Heart left ventricle (tissue), 16 donors: Measurements from ENCODE around the gene AEBP1. TPM values are rescaled to one million over a fixed set of nuclear protein-coding genes. Genes with fewer than 3 reads are reported as not detected.
A peak's percentile ranks its signal among the peaks of the same experiment; 100 is the strongest.

Experiments
- ATAC-seq, 4 donors: fragments of 200-7000 bp; cut with Tn5 transposase; one replicate each; pipeline ENCODE4 v1.9.1; 2020 to 2022; ENCODE audit warnings: moderate library complexity in 4 of 4, mild to moderate bottlenecking in 3 of 4, moderate number of reproducible peaks in 1 of 4
- DNase-seq, 5 donors: peaks; one replicate each; pipeline ENCODE4 v3.0.0-alpha.2; 2020
- H3K27ac ChIP-seq, 12 donors: fragments of 200-600 bp; sonication (generic) in 4 of 12; one replicate each; pipeline versions ENCODE4 v1.5.0 to v1.8.0; 2016 to 2022; ENCODE audit warnings: mild to moderate bottlenecking in 2 of 12
- H3K27me3 ChIP-seq, 9 donors: fragments of 200-600 bp; sonication (generic) in 2 of 9; one replicate each; pipeline versions ENCODE4 v1.5.1 to v1.8.0; 2016 to 2022; ENCODE audit warnings: mild to moderate bottlenecking in 3 of 9
- H3K36me3 ChIP-seq, 9 donors: fragments of 200-600 bp; sonication (generic) in 2 of 9; one replicate each; pipeline versions ENCODE4 v1.5.0 to v1.8.0; 2018 to 2022; ENCODE audit warnings: mild to moderate bottlenecking in 2 of 9
- H3K4me1 ChIP-seq, 12 donors: fragments of 200-600 bp; sonication (generic) in 4 of 12; one replicate each; pipeline versions ENCODE4 v1.5.0 to v1.8.0; 2016 to 2022; ENCODE audit warnings: mild to moderate bottlenecking in 3 of 12
- H3K4me3 ChIP-seq, 12 donors: fragments of 200-600 bp; sonication (generic) in 4 of 12; one replicate each; pipeline versions ENCODE4 v1.5.0 to v1.8.0; 2017 to 2022; ENCODE audit warnings: mild to moderate bottlenecking in 9 of 12, moderate library complexity in 4 of 12
- H3K9me3 ChIP-seq, 12 donors: fragments of 200-600 bp; sonication (generic) in 4 of 12; one replicate each; pipeline versions ENCODE4 v1.5.0 to v1.8.0; 2016 to 2022; ENCODE audit warnings: mild to moderate bottlenecking in 1 of 12
- CTCF ChIP-seq, 12 donors: fragments of 200-600 bp; sonication (generic) in 4 of 12; IDR thresholded peaks; one replicate each; pipeline versions ENCODE4 v1.5.0 to v1.8.0; 2018 to 2022; ENCODE audit warnings: antibody characterized with exemption in 12 of 12, mild to moderate bottlenecking in 5 of 12
- POLR2A ChIP-seq, 2 donors: fragments of 450-650 bp; IDR thresholded peaks; one replicate each; pipeline ENCODE4 v1.6.1; 2017; ENCODE audit warnings: antibody characterized with exemption in 2 of 2, mild to moderate bottlenecking in 2 of 2, moderate library complexity in 2 of 2
- WGBS, 4 donors: extraction: QIAGEN DNeasy Blood & Tissue Kit in 2 of 4; methylation state at CpG; one replicate each; pipeline versions ENCODE4 v1.1.5 to v1.1.7; 2013 to 2018; 5-methylcytosine and 5-hydroxymethylcytosine counted together
- intact Hi-C, 10 donors: fragments of 100-400 bp; cut with DNase I; formaldehyde crosslinking; loops; one replicate each; pipeline versions ENCODE4 v1.11.1 to v1.14.2; 2022
- polyA plus RNA-seq, 2 donors: library from polyadenylated mRNA; stranded (reverse); fragments of 200-250 nt; gene quantifications; one replicate each; pipeline ENCODE4 v1.2.3, GENCODE V29; 2013
- total RNA-seq, 9 donors: library from RNA; depleted of rRNA in 2 of 9; stranded (reverse); fragments of >200 nt in 2 of 9; fragmentation: NEBNext Ultra II Directional in 3 of 9; extraction: Animal tissue kit (Norgen Biotek cat#: 25700) in 3 of 9; gene quantifications; one replicate each; pipeline versions ENCODE4 v1.1.0 to v1.2.4, GENCODE V29; 2016 to 2023
- donor health status: ischemic (EF 13 %, LVEDD 7.1; RV severe dilation, severe dysfunction).
- donor health status: healthy with polysubstance abuse.
- donor health status: DM: no; HTN: yes; CAD: no.
- donor health status: DM: no; HTN: no; CAD: no.
- donor health status: ischemic (EF 25% LVEDD 6.9; RV normal size, moderate dysfunction).
- donor health status: ischemic (EF 25% LVEDD 5.7; RV mildly dilated, moderate dysfunction).
- donor health status: healthy.
- donor health status: DM: yes; HTN: yes; CAD: no.
- donor health status: ischemic (EF 35%, LVEDD 5.7; RV mildly dilated, moderate dysfunction).
- donor health status: nonischemic (EF 11% LVEDD 7.7; RV severe dilation, severe dysfunction).
- donor health status: DM: yes; HTN: yes; CAD: no.
- donor health status: PGD.
- donor health status: ischemic (EF 29% LVEDD 5.4; RV normal size, mild dysfunction).
- donor health status: nonischemic (EF 23%, LVEDD 6.1; RV moderate dilation, normal function).

Gene AEBP1
- total and polyA plus RNA-seq, 11 donors, result 10.9 to 51.1 (median 23.2) TPM

- Histone ChIP-seq H3K27me3 (peaks cover 0 to 18% (median 0%) of the 10 kb centered on the region in 9 donors), H3K4me1 (peaks cover 0 to 55% (median 27%) of the 10 kb centered on the region in 12 donors), H3K36me3 (no peaks in the 10 kb centered on the region), H3K9me3 (no peaks in the 10 kb centered on the region), H3K4me3 (no peak overlapping the region), H3K27ac (peak overlapping the region in 11 of 12 donors; percentile 22 to 90 (median 68))
- intact Hi-C loops, result no loop called here
- 87 to 93% (median 88%) methylated on average over 3 of the region's 3 CpGs for WGBS, 4 donors
- DNase-seq (no peak), ATAC-seq (no peak)
- TF ChIP-seq CTCF (IDR thresholded peaks at IDR 0.05) (no peak), POLR2A (IDR thresholded peaks at IDR 0.05) (no peak)
These were observed 2.7 kb upstream of the AEBP1 start for GRCh38 chr7:44101303-44101965.

DNA sequence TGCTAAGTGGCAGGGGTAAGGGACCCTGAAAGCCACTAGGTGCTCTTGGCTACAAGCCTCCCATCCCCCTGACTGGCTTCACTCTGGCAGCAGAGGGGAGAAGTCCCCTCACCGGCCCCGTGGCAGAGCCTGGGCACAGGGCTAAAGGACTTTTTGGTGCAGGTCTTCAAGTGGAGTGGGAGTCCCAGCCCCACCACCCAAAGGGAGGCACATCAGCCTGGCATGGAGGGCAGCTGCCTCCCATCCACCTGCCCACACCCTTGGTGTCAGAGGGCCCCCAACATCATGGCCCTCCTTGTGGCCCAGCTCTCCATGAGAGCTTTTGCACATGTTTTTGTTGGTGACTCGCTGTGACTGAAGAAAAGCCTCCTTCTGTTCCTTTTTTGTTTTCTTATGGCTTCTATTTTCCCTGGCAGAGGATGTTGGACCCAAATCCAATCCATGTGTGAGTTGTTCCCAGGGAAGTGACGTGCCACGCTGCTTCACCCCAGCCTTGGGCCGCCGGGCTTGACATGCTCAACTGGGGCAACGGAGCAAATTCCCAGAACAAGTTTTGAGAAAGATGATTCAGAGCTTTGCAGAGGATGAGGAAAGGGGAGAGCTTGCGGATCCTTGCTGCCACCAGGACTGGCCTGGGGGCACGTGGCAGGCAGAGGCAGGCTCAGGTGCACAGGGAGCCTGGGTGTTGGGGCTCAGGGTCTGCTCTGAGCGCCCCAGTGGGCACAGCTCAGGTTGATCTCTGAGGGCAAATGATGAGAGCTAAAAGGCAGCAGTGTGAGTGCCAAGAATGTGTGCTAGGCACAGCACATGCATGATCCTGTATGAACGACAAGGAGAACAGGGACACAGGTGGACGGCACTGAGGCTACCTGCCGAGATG, 1.9 kb upstream of the AEBP1 start:
- DNase-seq, result peak in 1 of 5 donors; percentile 36
- no peaks in the 10 kb centered on the region for H3K9me3 ChIP-seq
- H3K4me1 ChIP-seq, result peaks cover 0 to 58% (median 27%) of the 10 kb centered on the region in 12 donors
- peaks cover 0 to 5% (median 0%) of the 10 kb centered on the region in 9 donors for H3K36me3 ChIP-seq
- peaks cover 0 to 18% (median 0%) of the 10 kb centered on the region in 9 donors for H3K27me3 ChIP-seq
- peak overlapping the region in 11 of 12 donors; percentile 23 to 90 (median 68) for H3K27ac ChIP-seq
- intact Hi-C loops, result no loop called here
- no peak overlapping the region for H3K4me3 ChIP-seq
- ATAC-seq, result peak in 3 of 4 donors; percentile 17 to 46 (median 25)
- TF ChIP-seq CTCF (IDR thresholded peaks at IDR 0.05), result no peak
- no peak for TF ChIP-seq POLR2A (IDR thresholded peaks at IDR 0.05)
- 79 to 92% (median 86%) methylated on average over 12 to 14 of the region's 14 CpGs for WGBS, 4 donors

DNA sequence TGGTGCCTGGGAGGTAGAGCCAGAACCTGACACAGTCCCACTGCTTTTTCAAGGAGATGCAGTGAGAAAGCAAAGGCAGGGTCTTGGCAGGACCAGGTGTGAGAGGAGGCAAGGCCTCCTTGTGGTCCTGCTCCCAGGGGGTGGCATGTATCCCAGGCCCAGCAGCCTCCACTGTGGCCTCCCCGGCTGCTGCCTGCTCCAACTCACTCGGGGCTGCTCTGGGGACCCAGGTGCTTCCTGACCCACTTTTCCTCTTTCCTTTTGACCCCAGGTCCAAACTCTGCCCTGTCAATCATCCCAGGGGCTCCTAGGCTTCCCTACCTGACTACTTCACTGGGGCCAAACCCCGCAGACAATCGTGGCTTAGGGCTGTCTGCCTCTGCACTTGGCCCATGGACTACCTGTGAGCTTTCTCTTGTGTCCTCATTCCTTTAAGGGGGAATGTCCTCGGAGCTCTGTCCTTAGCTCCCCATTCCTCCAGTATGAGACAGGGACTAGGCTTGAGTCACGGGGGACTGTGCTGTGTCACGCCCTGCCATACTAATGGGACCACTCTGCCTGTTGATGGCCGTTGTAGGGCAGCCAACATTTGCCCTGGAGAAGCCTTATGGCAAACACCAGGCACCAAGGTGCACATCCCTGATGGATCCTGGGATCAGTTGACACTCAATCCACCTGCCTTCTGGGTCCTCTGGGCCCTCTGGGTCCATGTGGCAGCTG, 1.1 kb upstream of the AEBP1 start:
- 75 to 88% (median 80%) methylated on average over 8 of the region's 8 CpGs for whole genome bisulfite sequencing, 4 donors
- Histone ChIP-seq H3K27me3 (peaks cover 0 to 18% (median 0%) of the 10 kb centered on the region in 9 donors), H3K27ac (peak overlapping the region in 10 of 12 donors; percentile 16 to 88 (median 68)), H3K9me3 (no peaks in the 10 kb centered on the region), H3K4me1 (peaks cover 0 to 63% (median 27%) of the 10 kb centered on the region in 12 donors), H3K36me3 (peaks cover 0 to 12% (median 0%) of the 10 kb centered on the region in 9 donors), H3K4me3 (no peak overlapping the region)
- ATAC-seq, result no peak
- intact Hi-C loops, result no loop called here
- DNase-seq, result no peak
- TF ChIP-seq POLR2A (IDR thresholded peaks at IDR 0.05) (no peak), CTCF (IDR thresholded peaks at IDR 0.05) (no peak)
